Mesothelial cell of epicardium (in vitro differentiated cells): Measurements from ENCODE around the gene MTOR. TPM values are rescaled to one million over a fixed set of nuclear protein-coding genes. Genes with fewer than 3 reads are reported as not detected.
A peak's percentile ranks its signal among the peaks of the same experiment; 100 is the strongest.
"Not testable (repeated sequence)": the region's sequence is repeated elsewhere in the genome, so short reads cannot be mapped to it uniquely, and the experiment has no call there.

Experiments
- DNase-seq, 2 experiments: peaks; one replicate each; pipeline ENCODE4 v3.0.0; 2021; ENCODE audit warnings: low spot score in 2 of 2; ENCODE audit not compliant: unreplicated experiment in 2 of 2
- H3K27ac Mint-ChIP-seq: 2 replicates; pipeline ENCODE4 v1.8.0; 2021; ENCODE audit warnings: mixed read lengths
- H3K27me3 Mint-ChIP-seq: 2 replicates; pipeline ENCODE4 v1.8.0; 2021; ENCODE audit warnings: low read depth, mixed read lengths
- H3K36me3 Mint-ChIP-seq: 2 replicates; pipeline ENCODE4 v1.8.0; 2021; ENCODE audit warnings: mixed read lengths
- H3K4me1 Mint-ChIP-seq: 2 replicates; pipeline ENCODE4 v1.8.0; 2021; ENCODE audit warnings: mixed read lengths
- H3K4me3 Mint-ChIP-seq: 2 replicates; pipeline ENCODE4 v1.8.0; 2021; ENCODE audit warnings: mild to moderate bottlenecking, moderate library complexity, mixed read lengths
- H3K9me3 Mint-ChIP-seq: 2 replicates; pipeline ENCODE4 v1.8.0; 2021; ENCODE audit warnings: mixed read lengths
- total RNA-seq: library from RNA; stranded (reverse); gene quantifications from 3 replicates; pipeline ENCODE4 v1.2.1, GENCODE V29; 2021
- TF ChIP-seq, protein P1 (sequence below): fragments of 200-600 bp; sonication (generic); IDR thresholded peaks from one replicate; pipeline ENCODE4 v1.5.0; 2021; ENCODE audit warnings: antibody characterized with exemption; ENCODE audit not compliant: unreplicated experiment

The MTOR gene
- total RNA-seq, 1 donor from 2014 or later, result 49.3 TPM

DNA sequence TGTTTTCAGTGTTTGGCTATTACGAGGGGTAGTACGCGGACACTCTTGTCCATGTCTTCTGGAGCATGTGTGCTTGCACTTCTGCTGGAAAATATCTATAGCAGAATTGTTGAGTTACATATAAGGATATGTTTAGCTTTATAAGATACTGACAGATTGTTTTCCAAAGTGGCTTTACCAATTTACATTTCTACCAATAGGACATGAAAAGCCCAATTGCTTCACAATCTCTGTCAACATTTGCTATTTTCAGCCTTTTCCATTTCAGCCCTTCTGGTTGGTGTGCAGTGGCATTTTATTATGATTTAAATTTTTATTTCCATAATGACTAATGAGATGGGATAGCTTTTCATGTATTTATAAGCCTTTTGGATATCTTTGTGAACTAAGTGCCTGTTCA lies 79.5 kb downstream of the MTOR start:
- Mint-ChIP-seq H3K4me3 (no peak overlapping the region), H3K27ac (no peak overlapping the region), H3K27me3 (no peaks in the 10 kb centered on the region), H3K4me1 (peaks cover 8% of the 10 kb centered on the region), H3K36me3 (peaks cover 19% of the 10 kb centered on the region), H3K9me3 (no peaks in the 10 kb centered on the region)
- DNase-seq, result no peak
- TF ChIP-seq, protein P1, sequence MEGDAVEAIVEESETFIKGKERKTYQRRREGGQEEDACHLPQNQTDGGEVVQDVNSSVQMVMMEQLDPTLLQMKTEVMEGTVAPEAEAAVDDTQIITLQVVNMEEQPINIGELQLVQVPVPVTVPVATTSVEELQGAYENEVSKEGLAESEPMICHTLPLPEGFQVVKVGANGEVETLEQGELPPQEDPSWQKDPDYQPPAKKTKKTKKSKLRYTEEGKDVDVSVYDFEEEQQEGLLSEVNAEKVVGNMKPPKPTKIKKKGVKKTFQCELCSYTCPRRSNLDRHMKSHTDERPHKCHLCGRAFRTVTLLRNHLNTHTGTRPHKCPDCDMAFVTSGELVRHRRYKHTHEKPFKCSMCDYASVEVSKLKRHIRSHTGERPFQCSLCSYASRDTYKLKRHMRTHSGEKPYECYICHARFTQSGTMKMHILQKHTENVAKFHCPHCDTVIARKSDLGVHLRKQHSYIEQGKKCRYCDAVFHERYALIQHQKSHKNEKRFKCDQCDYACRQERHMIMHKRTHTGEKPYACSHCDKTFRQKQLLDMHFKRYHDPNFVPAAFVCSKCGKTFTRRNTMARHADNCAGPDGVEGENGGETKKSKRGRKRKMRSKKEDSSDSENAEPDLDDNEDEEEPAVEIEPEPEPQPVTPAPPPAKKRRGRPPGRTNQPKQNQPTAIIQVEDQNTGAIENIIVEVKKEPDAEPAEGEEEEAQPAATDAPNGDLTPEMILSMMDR, result no peak

DNA sequence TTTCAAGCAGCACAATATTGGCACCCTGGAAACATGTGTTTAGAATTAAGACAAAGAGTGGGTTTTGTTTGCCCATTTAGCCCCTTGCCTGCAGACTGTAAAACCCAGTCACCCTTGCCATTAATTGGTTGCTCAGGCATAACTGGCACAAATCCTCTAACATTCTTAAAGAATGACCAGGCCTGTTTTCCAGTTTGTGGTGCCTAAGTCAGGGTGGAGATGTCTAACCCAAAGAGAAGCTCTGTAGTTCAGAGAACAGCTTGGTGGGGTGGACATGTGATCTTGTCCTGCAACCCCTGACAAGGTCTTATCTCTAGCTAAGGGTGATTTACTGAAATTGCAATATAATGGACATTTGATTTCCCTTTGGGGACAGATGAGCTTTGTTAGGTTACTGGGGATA lies 82.0 kb downstream of the MTOR start:
- Mint-ChIP-seq H3K27ac (no peak overlapping the region), H3K36me3 (peaks cover 20% of the 10 kb centered on the region), H3K27me3 (no peaks in the 10 kb centered on the region), H3K9me3 (no peaks in the 10 kb centered on the region), H3K4me1 (peaks cover 8% of the 10 kb centered on the region), H3K4me3 (no peak overlapping the region)
- TF ChIP-seq, protein P1, result no peak
- DNase-seq, result no peak

DNA sequence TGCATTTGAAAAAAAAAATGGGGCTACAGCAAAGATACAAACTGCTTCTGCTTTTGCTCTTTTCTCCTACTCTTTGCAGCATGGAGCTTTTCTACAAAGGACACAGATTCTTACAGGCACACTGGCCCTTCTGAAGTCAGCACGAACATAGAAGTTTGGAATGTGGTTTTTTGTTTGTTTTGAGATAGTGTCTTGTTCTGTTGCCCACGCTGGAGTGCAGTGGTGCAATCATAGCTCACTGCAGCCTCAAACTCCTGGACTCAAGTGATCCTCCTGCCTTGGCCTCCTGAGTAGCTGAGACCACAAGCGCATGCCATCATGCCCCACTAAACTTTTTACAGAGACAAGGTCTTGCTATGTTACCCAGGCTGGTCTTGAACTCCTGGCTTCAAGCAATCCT lies 82.6 kb downstream of the MTOR start:
- H3K27me3 Mint-ChIP-seq, H3K4me1 Mint-ChIP-seq, DNase-seq, H3K4me3 Mint-ChIP-seq, H3K9me3 Mint-ChIP-seq, H3K27ac Mint-ChIP-seq: not testable (repeated sequence)
- peaks cover 15% of the 10 kb centered on the region for H3K36me3 Mint-ChIP-seq

DNA sequence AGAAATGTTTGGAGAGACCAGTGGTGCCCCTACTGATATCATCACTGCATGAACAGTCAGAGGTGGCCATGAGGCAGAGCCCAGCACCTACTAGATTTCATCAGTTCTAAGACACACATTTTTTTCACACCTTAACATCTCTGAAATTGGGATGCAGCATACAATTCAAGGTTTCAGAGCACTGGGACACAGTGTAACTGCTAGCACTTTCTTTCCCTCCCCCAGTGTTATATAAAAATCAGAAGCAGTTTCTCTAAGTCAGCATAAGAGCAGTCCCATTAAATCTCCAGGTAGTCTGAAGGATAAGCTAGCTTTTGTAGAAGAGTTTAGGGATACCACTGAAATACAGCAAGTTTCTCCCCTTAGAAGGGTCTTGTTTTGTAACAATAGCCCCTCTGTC lies 83.2 kb downstream of the MTOR start:
- H3K4me3 Mint-ChIP-seq, result no peak overlapping the region
- no peaks in the 10 kb centered on the region for H3K9me3 Mint-ChIP-seq
- H3K4me1 Mint-ChIP-seq, result peaks cover 11% of the 10 kb centered on the region
- TF ChIP-seq, protein P1, result no peak
- H3K27ac Mint-ChIP-seq, result no peak overlapping the region
- no peaks in the 10 kb centered on the region for H3K27me3 Mint-ChIP-seq
- peaks cover 10% of the 10 kb centered on the region for H3K36me3 Mint-ChIP-seq
- DNase-seq, result no peak

GRCh38 chr1:11178021-11179015 lies 84.0 kb downstream of the MTOR start:
- peaks cover 8% of the 10 kb centered on the region for H3K36me3 Mint-ChIP-seq
- no peak overlapping the region for H3K4me3 Mint-ChIP-seq
- TF ChIP-seq, protein P1, result no peak
- peaks cover 16% of the 10 kb centered on the region for H3K4me1 Mint-ChIP-seq
- peak overlapping the region; percentile 28 for H3K27ac Mint-ChIP-seq
- H3K27me3 Mint-ChIP-seq, result no peaks in the 10 kb centered on the region
- H3K9me3 Mint-ChIP-seq, result no peaks in the 10 kb centered on the region
- DNase-seq, result no peak

DNA sequence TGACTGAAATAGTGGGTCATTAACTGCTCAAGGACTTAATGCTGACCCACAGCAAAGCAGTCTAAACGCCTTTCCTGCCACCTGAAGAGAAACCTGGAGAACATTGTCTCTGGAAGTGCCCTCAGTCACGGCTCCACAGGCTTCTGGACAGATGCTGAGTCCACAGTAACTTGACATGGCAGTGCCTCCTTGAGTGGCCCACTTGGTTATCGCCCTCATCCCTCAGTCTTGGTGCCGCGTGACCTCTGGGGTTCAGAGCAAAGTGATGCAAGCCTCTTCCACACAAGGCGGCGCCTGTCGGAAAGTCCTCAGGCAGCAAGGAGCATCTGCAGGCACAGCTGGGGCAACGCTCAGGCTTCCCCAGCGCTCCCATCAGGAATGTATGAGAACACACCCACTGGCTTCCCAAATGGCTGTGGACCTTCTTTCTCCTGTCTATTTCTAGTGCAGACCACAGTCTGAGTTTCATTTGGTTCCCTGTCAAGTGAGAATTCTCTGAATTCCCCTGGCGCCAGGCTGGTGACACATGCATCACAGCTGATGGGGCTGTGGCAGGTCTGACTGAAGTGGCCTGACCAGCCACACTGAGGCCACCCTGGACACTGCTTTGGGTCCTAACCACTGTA lies 86.2 kb downstream of the MTOR start:
- H3K4me1 Mint-ChIP-seq, result peaks cover 16% of the 10 kb centered on the region
- H3K36me3 Mint-ChIP-seq, result peaks cover 6% of the 10 kb centered on the region
- H3K4me3 Mint-ChIP-seq, result no peak overlapping the region
- no peaks in the 10 kb centered on the region for H3K27me3 Mint-ChIP-seq
- no peak for DNase-seq
- H3K9me3 Mint-ChIP-seq, result no peaks in the 10 kb centered on the region
- no peak overlapping the region for H3K27ac Mint-ChIP-seq
- TF ChIP-seq, protein P1, result no peak
